ENCODE results near the gene PEX14. TPM values are rescaled to one million over a fixed set of nuclear protein-coding genes. Genes with fewer than 3 reads are reported as not detected.

The PEX14 gene
- total and polyA plus RNA-seq, 2 experiments from 2014 or later = 17.6 to 19.6 TPM

DNA sequence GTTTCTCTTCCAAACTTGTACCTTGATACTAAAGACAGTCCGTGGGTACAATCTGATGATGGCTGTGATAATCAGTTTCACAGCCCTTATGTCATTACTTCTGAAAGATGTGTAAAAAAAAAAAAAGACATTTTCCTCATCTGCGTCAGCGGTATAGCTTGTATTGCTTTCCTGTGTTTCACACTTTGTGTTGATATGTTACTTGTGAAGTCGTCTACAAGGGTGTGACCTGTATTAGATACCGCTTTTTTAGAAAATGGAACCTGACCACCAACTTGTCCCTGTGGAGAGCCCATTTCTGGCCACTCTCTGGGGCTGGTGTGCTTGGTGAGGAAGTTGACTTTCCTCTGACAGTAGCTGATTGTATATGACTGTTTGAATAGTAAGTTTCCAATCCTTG, 50.5 kb downstream of the PEX14 start (continued):
- TF ChIP-seq EZH2 (IDR thresholded peaks at IDR 0.05; ENCODE audit: low read depth, unreplicated experiment) = no peak

DNA sequence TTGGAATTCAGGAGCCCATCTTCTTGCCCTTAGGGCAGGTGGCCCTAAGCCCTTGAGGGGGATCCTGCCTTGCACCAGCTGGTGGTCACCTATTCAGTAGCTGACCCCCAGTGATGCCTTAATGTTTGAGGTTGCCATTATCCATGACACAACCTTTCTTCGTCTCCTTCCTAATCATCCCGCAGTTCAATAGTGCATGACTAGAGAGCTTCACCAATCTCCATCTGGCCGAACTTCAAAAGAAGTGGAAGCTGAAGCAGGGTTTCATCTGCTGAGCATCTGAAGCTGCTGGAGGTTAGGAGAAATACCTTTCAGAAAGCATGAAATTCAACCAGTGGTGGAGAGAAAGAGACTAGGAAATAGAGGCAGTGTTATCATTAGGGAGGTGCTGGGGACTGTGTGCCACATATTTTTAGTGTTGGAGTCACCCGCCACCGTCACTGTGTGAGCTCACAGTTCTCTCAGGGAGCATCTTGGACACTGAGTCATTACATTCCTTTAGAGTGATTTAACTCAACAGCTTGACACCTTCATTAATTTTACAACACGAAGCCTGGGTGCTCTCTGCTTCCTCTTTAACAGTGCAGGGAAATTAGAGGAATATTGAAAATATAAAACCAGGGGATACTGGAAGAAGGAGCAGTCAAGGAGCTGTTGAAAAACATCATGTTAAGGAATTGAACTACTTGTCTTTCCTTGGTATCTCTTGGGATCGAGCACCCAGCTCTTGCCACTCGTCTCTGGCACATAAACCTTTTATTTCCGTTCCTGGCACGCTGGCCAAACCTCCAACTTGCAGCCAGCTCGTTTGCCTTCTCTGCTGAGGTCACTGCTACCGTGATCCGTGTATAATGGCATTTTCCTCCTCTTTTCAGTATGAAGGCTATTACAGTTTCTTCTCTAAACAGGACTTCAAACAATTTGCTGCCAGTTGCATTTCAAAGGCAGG, 53.6 kb downstream of the PEX14 start:
- peaks cover 52% of the 10 kb centered on the region for H3K4me1 Mint-ChIP-seq
- H3K4me3 Mint-ChIP-seq = peak overlapping the region; percentile 31; the same call in 2 of the 3 replicates
- no peaks in the 10 kb centered on the region for H4K20me1 ChIP-seq (replicated peaks; ENCODE audit: insufficient read depth)
- no peaks in the 10 kb centered on the region for H3K36me3 ChIP-seq (ENCODE audit: insufficient read depth)
- H3K27ac ChIP-seq (ENCODE audit: low read depth) = peak overlapping the region; percentile 1; the same call in 1 of the 2 replicates
- H3K4me2 ChIP-seq = peak overlapping the region; percentile 70
- no peaks in the 10 kb centered on the region for H3K9me2 ChIP-seq (ENCODE audit: insufficient read depth)
- H2AFZ ChIP-seq = no peak overlapping the region
- H3K27me3 ChIP-seq (ENCODE audit: insufficient read depth) = peaks cover 10% of the 10 kb centered on the region; the same call in 1 of the 2 replicates
- peaks cover 44% of the 10 kb centered on the region for H3K4me1 ChIP-seq (ENCODE audit: insufficient read depth)
- no peak overlapping the region; the same call in 1 of the 2 replicates for H3K27ac Mint-ChIP-seq
- H3F3A ChIP-seq (replicated peaks; ENCODE audit: low read depth) = no peaks in the 10 kb centered on the region
- peak overlapping the region; percentile 36 for H3K4me3 ChIP-seq
- H3K27me3 Mint-ChIP-seq (ENCODE audit: insufficient read depth, low read depth, poor library complexity) = peaks cover 4% of the 10 kb centered on the region
- H3K79me2 ChIP-seq (replicated peaks; ENCODE audit: insufficient read depth) = peaks cover 46% of the 10 kb centered on the region
- TF ChIP-seq NANOG (IDR thresholded peaks at IDR 0.05; ENCODE audit: borderline replicate concordance) (no peak), CREB1 (CRISPR knock-in tag; IDR thresholded peaks at IDR 0.05; ENCODE audit: low read depth) (no peak), JUNB (IDR thresholded peaks at IDR 0.05; ENCODE audit: unreplicated experiment) (no peak), POLR2AphosphoS5 (IDR thresholded peaks at IDR 0.05; ENCODE audit: low read depth) (no peak), STAT1 (IDR thresholded peaks at IDR 0.05; ENCODE audit: unreplicated experiment) (no peak)
- TF ChIP-seq, protein P1, sequence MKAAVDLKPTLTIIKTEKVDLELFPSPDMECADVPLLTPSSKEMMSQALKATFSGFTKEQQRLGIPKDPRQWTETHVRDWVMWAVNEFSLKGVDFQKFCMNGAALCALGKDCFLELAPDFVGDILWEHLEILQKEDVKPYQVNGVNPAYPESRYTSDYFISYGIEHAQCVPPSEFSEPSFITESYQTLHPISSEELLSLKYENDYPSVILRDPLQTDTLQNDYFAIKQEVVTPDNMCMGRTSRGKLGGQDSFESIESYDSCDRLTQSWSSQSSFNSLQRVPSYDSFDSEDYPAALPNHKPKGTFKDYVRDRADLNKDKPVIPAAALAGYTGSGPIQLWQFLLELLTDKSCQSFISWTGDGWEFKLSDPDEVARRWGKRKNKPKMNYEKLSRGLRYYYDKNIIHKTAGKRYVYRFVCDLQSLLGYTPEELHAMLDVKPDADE (IDR thresholded peaks at IDR 0.05) = no peak
- TF ChIP-seq, protein P2, sequence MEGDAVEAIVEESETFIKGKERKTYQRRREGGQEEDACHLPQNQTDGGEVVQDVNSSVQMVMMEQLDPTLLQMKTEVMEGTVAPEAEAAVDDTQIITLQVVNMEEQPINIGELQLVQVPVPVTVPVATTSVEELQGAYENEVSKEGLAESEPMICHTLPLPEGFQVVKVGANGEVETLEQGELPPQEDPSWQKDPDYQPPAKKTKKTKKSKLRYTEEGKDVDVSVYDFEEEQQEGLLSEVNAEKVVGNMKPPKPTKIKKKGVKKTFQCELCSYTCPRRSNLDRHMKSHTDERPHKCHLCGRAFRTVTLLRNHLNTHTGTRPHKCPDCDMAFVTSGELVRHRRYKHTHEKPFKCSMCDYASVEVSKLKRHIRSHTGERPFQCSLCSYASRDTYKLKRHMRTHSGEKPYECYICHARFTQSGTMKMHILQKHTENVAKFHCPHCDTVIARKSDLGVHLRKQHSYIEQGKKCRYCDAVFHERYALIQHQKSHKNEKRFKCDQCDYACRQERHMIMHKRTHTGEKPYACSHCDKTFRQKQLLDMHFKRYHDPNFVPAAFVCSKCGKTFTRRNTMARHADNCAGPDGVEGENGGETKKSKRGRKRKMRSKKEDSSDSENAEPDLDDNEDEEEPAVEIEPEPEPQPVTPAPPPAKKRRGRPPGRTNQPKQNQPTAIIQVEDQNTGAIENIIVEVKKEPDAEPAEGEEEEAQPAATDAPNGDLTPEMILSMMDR (conservative IDR thresholded peaks at IDR 0.05; ENCODE audit: low read depth in 2 of 2) = no peak
- TF ChIP-seq, protein P3, sequence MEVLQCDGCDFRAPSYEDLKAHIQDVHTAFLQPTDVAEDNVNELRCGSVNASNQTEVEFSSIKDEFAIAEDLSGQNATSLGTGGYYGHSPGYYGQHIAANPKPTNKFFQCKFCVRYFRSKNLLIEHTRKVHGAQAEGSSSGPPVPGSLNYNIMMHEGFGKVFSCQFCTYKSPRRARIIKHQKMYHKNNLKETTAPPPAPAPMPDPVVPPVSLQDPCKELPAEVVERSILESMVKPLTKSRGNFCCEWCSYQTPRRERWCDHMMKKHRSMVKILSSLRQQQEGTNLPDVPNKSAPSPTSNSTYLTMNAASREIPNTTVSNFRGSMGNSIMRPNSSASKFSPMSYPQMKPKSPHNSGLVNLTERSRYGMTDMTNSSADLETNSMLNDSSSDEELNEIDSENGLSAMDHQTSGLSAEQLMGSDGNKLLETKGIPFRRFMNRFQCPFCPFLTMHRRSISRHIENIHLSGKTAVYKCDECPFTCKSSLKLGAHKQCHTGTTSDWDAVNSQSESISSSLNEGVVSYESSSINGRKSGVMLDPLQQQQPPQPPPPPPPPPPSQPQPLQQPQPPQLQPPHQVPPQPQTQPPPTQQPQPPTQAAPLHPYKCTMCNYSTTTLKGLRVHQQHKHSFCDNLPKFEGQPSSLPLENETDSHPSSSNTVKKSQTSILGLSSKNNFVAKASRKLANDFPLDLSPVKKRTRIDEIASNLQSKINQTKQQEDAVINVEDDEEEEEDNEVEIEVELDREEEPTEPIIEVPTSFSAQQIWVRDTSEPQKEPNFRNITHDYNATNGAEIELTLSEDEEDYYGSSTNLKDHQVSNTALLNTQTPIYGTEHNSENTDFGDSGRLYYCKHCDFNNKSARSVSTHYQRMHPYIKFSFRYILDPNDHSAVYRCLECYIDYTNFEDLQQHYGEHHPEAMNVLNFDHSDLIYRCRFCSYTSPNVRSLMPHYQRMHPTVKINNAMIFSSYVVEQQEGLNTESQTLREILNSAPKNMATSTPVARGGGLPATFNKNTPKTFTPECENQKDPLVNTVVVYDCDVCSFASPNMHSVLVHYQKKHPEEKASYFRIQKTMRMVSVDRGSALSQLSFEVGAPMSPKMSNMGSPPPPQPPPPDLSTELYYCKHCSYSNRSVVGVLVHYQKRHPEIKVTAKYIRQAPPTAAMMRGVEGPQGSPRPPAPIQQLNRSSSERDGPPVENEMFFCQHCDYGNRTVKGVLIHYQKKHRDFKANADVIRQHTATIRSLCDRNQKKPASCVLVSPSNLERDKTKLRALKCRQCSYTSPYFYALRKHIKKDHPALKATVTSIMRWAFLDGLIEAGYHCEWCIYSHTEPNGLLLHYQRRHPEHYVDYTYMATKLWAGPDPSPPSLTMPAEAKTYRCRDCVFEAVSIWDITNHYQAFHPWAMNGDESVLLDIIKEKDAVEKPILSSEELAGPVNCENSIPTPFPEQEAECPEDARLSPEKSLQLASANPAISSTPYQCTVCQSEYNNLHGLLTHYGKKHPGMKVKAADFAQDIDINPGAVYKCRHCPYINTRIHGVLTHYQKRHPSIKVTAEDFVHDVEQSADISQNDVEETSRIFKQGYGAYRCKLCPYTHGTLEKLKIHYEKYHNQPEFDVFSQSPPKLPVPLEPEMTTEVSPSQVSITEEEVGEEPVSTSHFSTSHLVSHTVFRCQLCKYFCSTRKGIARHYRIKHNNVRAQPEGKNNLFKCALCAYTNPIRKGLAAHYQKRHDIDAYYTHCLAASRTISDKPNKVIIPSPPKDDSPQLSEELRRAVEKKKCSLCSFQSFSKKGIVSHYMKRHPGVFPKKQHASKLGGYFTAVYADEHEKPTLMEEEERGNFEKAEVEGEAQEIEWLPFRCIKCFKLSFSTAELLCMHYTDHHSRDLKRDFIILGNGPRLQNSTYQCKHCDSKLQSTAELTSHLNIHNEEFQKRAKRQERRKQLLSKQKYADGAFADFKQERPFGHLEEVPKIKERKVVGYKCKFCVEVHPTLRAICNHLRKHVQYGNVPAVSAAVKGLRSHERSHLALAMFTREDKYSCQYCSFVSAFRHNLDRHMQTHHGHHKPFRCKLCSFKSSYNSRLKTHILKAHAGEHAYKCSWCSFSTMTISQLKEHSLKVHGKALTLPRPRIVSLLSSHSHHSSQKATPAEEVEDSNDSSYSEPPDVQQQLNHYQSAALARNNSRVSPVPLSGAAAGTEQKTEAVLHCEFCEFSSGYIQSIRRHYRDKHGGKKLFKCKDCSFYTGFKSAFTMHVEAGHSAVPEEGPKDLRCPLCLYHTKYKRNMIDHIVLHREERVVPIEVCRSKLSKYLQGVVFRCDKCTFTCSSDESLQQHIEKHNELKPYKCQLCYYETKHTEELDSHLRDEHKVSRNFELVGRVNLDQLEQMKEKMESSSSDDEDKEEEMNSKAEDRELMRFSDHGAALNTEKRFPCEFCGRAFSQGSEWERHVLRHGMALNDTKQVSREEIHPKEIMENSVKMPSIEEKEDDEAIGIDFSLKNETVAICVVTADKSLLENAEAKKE (CRISPR knock-in tag; IDR thresholded peaks at IDR 0.05) = no peak
- ATAC-seq (no peak), DNase-seq (ENCODE audit: low spot score) (no peak)
- no peaks in the 10 kb centered on the region for H3K9me3 Mint-ChIP-seq
- H3K36me3 Mint-ChIP-seq (ENCODE audit: low read depth) = no peaks in the 10 kb centered on the region

All from GM23338 (cell line).